ENCODE data around the gene WDFY4. TPM values are rescaled to one million over a fixed set of nuclear protein-coding genes. Genes with fewer than 3 reads are reported as not detected.

The WDFY4 gene
- polyA plus RNA-seq, 3 donors: 0.34 to 2.1 (median 0.54) TPM

- 79 to 90% (median 88%) methylated on average over 12 of the region's 12 CpGs for WGBS, 3 donors
Measured at GRCh38 chr10:48774416-48775205, 89.9 kb downstream of the WDFY4 start.

DNA sequence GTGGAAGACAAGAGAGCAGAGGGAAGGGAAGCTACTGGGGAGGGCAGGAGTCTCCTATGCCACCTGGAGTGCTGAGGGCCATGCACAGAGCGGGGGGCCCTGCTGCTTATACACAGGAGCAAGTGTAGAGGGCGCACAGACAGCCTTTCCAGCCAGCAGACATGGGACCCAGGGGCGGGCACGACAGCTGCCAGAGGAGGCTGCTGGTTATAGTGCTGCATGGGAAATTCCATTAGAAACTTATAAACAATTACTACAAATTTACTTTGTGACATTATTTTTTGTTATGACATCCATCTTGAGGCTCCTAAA lies 90.5 kb downstream of the WDFY4 start:
- no peak overlapping the region for H3K27ac ChIP-seq (ENCODE audit: low read depth, low read length)
- WGBS, 3 donors: 80 to 99% (median 94%) methylated on average over 4 of the region's 4 CpGs

More at GRCh38 chr10:48774416-48775205, 89.9 kb downstream of the WDFY4 start:
- H3K27ac ChIP-seq (ENCODE audit: low read depth, low read length): no peak overlapping the region

GRCh38 chr10:48776005-48776522 lies 91.4 kb downstream of the WDFY4 start:
- WGBS, 3 donors: 68 to 93% (median 90%) methylated on average over 5 of the region's 5 CpGs

DNA sequence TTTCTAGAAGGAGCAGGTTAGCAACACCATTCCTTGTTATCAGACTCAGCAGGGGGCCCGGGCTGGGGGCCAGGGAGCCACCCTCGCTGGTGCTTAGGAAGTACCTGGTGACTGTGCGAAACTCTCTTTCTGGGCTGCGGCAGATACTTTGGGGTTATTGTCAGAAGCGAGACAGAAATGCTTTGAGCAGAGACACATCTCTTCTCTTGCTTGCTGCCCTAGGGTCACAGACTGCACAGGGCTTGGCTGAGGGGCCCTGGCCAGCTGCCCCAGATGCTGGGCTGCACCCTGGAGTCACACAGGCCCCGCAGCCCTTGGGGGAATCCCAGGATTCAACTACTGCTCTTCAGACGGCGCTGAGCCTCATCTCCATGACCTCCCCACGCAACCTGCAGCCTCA lies 91.9 kb downstream of the WDFY4 start:
- H3K27ac ChIP-seq (ENCODE audit: low read depth, low read length): no peak overlapping the region
- 64 to 81% (median 71%) methylated on average over 9 of the region's 9 CpGs for WGBS, 3 donors

More at GRCh38 chr10:48776005-48776522, 91.4 kb downstream of the WDFY4 start:
- no peak overlapping the region for H3K27ac ChIP-seq (ENCODE audit: low read depth, low read length)

DNA sequence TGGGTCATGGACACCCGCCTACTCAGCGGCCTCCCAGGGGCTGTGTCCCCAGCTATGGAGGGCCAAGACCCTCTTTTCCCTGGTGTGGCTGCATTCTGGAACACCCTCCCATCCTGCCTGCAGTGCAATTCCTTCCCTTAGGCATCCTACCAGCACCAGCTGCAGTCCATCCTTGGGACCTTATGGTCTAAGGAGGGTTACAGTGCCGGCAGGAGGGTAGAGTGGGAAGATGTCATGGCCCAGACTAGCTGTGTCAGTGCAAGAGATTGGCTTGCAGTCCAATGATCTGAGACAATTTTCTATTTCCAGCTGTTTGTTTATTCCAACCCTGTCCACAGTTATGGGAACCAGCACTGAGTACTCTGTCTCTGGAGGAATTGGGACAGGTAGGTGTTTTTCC lies 92.4 kb downstream of the WDFY4 start:
- H3K27ac ChIP-seq (ENCODE audit: low read depth, low read length): no peak overlapping the region
- 91 to 94% (median 92%) methylated on average over 3 of the region's 3 CpGs for WGBS, 3 donors

- no peak overlapping the region for H3K27ac ChIP-seq (ENCODE audit: low read depth, low read length)
- 77 to 93% (median 92%) methylated on average over 12 of the region's 12 CpGs for WGBS, 3 donors
Measured at GRCh38 chr10:48778193-48778857, 93.7 kb downstream of the WDFY4 start.

DNA sequence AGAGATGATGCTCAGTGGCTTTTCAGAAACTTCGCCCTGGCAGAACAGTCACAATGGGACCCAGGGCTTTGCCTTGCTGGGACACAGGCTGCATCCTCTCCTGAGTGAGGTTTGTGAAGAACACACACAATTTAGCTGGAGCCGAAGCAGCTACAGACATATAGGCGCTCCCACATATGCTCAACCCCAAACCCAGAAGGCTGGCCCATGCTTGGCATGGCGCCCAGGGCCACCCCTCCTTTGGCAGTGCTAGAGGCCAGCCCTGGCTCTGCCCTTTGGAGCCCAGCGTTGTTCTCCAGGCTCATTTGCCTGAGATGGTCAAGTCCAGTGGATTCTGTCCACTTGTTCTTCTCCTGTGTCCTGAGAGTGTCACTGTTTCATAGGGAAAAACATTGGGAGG lies 94.4 kb downstream of the WDFY4 start:
- H3K27ac ChIP-seq (ENCODE audit: low read depth, low read length): no peak overlapping the region
- WGBS, 3 donors: 76 to 91% (median 82%) methylated on average over 5 of the region's 5 CpGs

- H3K27ac ChIP-seq (ENCODE audit: low read depth, low read length): no peak overlapping the region
- 75 to 95% (median 91%) methylated on average over 6 of the region's 6 CpGs for WGBS, 3 donors
Measured at GRCh38 chr10:48779546-48780152, 95.0 kb downstream of the WDFY4 start.

DNA sequence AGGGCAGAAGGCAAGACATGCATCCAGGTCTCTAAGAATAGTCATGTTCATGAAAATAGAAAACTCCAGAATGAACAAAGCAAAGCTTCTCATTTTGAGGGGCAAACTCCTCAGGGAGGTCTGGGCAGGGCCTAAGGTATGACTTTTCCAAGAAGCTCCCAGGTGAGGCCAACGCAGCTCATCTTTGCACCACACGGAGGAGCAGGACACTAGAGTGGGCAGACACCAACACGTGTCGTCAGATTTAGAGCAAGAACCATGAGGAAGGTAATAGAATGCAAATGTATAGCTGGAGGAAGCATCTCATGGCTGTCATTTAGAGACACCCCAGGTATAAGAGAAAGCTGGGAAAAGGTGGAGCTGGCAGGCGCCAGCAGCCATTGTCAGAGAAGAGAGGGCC lies 95.7 kb downstream of the WDFY4 start:
- WGBS, 3 donors: 84 to 93% (median 92%) methylated on average over 5 of the region's 5 CpGs
- H3K27ac ChIP-seq (ENCODE audit: low read depth, low read length): no peak overlapping the region

- no peak overlapping the region for H3K27ac ChIP-seq (ENCODE audit: low read depth, low read length)
- 82 to 85% (median 83%) methylated on average over 2 of the region's 2 CpGs for WGBS, 3 donors
Measured at GRCh38 chr10:48782386-48782785, 97.7 kb downstream of the WDFY4 start.

DNA sequence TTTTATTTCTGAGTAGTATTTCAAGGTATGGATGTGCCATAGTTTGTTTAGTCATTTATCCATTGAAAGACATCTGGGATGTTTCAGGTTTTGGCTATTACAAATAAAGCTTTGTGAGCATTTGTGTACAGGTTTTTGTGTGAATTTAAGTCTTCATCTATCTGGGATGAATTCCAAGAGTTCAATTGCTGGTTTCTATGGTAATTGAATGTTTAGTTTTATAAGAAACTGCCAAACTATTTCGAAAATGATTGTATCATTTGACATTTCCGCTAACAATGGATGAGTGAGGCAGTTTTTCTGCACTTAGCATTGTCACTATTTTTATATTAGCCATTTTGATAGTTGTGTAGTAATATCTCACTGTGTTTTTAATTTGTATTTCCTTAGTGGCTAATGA lies 99.4 kb downstream of the WDFY4 start:
- H3K27ac ChIP-seq (ENCODE audit: low read depth, low read length): no peak overlapping the region
- 64 to 75% (median 65%) methylated on average over 2 of the region's 2 CpGs for WGBS, 3 donors

DNA sequence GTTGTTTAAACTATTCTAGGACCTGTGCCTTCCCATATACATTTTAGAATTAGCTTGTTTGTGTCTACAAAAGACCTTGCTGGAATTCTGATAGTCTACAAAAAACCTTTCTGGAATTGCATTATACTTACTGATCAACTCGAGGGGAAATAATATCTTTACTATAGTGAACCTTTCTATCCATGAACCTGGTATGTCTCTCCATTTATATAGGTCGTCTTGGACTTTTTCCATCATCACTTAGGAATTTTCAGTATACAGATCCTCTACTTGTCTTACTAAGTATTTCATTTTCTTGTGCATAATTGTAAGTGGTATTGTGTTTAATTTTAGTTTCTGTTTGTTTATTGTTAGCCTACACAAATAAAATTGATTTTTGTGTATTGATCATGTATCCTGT lies 101.1 kb downstream of the WDFY4 start:
- WGBS, 3 donors: 56 to 83% (median 74%) methylated on average over 2 of the region's 2 CpGs
- no peak overlapping the region for H3K27ac ChIP-seq (ENCODE audit: low read depth, low read length)

- 74 to 75% (median 75%) methylated on average over 4 of the region's 4 CpGs for WGBS, 3 donors
- no peak overlapping the region for H3K27ac ChIP-seq (ENCODE audit: low read depth, low read length)
Measured at GRCh38 chr10:48786606-48787282, 102.1 kb downstream of the WDFY4 start.

DNA sequence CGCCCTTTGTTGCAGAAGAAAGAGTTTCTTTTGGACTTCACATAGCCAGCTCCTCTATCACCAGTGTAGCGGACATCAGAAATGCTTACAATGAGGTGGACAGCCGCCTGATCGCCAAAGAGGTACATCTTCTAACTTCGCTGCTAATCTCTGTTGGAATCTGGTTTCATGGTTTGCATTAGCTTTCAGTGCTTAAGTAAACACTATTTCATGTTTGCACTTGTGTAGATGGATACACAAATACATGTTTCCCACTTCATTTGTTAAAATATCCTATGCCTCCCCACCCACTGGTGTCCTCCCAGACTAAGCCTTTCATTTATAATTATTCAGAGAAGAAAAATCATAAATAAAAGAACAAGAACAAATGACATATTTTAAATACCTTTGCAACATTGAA lies 103.9 kb downstream of the WDFY4 start:
- H3K27ac ChIP-seq (ENCODE audit: low read depth, low read length): no peak overlapping the region
- 49 to 93% (median 89%) methylated on average over 5 of the region's 5 CpGs for WGBS, 3 donors

DNA sequence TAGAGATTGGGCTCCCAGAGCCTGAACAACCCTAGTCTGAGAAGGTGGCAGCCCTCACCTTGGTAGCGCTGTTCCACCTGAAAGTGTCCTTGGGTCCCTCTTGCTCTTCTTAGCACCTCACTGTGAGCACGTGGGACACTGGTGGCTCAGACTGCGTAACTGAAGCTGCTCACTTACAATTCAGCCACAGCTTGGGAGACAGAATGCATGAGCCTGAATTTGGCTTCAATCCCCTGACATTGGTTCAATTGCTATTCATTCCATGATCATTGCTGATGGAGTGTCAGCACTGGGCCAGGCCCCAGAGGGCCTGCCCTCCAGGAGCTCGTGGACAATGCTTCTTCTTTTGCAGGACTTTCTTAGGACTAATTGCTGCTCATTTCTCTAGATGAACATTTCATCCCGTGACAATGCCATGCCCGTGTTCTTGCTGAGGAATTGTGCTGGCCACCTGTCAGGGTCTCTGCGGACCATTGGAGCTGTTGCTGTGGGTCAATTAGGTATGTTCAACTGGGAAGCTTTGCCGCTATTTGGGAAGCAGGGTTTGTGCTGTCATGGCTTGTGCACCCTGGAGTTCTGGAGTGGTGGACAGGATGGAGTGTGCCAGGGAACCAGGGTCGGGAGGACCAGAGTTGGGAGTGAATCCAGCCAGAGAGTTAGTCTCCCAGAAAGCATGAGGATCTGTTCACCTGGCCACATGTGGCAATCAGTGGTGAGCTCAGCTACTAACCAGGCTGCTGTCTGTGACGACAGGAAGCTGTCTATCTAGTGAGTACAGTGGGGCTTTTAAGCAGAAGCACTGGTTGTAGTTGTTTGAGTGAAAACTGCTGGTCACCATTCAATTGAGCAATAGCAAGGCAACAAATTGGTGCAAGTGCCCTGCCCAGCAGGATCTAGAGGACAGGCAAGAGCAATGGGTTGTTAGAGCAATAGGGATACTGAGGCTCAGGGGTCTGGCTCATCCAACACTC lies 105.1 kb downstream of the WDFY4 start:
- 78 to 88% (median 85%) methylated on average over 10 of the region's 10 CpGs for WGBS, 3 donors
- no peak overlapping the region for H3K27ac ChIP-seq (ENCODE audit: low read depth, low read length)

GRCh38 chr10:48790457-48791044 lies 105.9 kb downstream of the WDFY4 start:
- 71 to 93% (median 92%) methylated on average over 8 of the region's 8 CpGs for WGBS, 3 donors
- H3K27ac ChIP-seq (ENCODE audit: low read depth, low read length): no peak overlapping the region

DNA sequence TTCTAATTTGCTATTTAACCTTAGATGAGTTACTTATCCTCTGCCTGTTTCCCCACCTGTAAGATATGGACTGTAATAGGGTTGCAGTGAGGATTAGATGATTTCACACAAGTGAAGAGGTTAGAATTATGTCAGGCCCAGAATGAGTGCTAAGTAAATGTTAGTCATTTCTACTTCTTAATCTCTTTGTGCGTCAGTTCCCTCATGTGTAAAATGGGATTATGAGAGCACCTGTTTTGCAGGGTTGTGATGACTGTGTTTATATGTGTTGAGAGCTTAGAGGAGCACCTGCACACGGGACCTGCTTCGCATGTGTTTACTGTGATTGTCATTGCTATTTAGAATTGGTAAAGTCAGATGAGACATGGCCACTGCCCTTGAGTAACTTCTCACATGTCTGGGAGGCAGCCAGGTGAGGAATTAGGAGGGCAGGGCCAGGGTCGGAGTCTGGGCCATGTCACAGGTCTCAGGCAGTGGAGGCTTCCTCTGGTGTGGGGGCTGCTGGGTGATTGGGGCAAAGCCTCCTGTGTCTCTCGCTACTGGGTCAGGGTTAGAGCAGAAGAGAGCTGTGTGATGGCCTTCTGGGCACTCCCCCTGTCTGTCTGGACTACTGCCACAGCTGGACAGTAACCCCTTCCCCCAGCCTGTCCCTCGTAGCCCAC lies 106.7 kb downstream of the WDFY4 start:
- H3K27ac ChIP-seq (ENCODE audit: low read depth, low read length): no peak overlapping the region
- WGBS, 3 donors: 60 to 86% (median 81%) methylated on average over 6 of the region's 6 CpGs
